GM19023 (cell line): ENCODE measurements around the gene SNCB.
"Not testable (repeated sequence)": the region's sequence is repeated elsewhere in the genome, so short reads cannot be mapped to it uniquely, and the experiment has no call there.

ENCODE experiments used
- ATAC-seq: cut with Tn5 transposase; IDR thresholded peaks from one replicate; pipeline ENCODE4 v1.9.1; 2021; ENCODE audit warnings: mild to moderate bottlenecking, moderate library complexity; ENCODE audit not compliant: unreplicated experiment

SNCB gene

DNA sequence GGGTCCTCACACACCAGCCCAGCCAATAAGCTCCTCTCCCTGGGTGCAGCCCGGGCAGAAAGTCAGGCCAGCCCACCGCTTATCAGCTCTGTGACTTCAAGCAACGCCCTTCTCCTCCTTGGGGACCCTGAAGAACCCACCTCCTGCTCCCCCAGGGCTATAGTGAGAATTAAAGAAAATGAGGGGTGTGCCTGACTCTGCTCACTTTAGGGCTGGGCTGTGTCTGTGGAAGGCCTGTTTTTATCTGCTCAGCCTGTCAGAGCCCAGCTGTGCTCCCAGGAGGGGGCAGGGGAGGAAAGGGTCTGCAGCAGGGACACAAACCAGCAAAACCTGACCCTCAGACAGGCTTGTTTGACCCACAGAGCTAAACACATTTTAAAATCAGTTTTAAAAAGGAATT is 24.3 kb downstream of the SNCB start:
- no peak for ATAC-seq

DNA sequence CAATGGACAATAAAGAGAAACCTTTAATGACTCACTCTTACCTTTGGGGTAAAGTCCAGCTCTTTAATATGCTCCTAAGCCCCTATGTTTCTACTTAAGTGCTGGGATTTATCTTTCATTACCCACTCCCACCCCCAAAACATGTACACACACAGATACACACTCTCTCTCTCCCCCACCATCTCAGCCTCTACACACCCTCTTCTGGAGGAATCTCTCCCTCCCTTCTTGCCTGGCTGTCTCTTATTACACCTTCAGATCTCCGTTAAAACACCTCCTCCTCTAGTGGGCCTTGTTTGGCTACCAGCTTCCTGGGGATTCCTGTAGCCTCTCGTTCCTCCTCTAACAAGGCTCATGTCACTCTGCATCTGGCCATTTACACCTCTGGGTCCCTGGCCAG is 27.2 kb downstream of the SNCB start:
- ATAC-seq: no peak

DNA sequence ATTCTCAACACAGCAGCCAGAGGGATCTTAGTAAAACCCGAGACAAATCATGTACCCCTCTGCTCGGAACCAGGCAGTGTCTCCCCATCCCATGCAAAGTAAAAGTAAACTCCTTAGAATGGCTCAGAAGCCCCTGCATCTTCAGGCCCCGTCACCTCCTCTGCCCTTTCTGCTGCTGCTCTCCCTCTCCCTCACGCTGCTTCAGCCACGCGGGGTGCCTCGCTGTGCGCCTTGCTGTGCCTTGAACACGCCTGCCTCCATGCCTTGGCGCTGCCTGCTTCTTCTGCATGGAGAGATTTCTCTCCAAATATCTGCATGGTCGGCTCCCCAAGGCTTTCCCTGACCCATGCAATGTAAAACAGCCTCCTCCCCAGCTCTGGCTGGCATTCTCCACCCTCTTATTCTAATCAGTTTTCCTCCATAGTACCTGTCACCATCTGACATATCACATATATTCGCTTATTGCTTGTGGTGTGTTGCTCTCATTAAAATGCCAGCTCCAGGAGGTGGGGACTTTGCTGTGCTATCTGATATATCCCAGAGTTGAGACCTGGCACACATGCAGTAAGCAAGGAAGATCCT is 28.3 kb downstream of the SNCB start:
- ATAC-seq: no peak

DNA sequence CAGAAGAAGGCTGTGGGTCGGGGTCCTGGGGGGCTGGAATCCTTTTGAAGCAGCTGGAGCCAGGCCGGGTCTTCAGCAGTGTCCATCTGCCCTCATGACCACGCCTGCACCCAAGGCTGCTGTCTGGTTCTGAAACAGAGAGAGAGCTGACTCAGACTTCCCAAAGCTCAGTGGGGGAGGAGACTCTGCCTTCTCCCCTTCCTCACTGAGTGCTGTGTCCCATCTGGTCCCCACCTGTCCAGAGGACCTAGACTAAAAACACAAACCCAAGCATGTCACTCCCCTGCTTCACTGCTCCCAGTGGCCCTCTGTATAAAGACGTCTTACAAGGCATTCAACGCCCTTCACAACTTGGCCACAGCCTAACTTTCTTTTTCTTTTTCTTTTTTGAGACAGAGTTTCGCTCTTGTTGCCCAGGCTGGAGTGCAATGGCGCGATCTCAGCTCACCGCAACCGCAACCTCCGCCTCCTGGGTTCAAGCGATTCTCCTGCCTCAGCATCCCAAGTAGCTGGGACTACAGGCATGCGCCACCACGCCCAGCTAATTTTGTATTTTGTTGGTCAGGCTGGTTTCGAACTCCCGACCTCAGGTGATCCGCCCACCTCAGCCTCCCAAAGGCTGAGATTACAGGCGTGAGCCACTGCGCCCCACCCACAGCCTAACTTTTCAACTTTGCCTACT is 30.4 kb downstream of the SNCB start:
- not testable (repeated sequence) for ATAC-seq

DNA sequence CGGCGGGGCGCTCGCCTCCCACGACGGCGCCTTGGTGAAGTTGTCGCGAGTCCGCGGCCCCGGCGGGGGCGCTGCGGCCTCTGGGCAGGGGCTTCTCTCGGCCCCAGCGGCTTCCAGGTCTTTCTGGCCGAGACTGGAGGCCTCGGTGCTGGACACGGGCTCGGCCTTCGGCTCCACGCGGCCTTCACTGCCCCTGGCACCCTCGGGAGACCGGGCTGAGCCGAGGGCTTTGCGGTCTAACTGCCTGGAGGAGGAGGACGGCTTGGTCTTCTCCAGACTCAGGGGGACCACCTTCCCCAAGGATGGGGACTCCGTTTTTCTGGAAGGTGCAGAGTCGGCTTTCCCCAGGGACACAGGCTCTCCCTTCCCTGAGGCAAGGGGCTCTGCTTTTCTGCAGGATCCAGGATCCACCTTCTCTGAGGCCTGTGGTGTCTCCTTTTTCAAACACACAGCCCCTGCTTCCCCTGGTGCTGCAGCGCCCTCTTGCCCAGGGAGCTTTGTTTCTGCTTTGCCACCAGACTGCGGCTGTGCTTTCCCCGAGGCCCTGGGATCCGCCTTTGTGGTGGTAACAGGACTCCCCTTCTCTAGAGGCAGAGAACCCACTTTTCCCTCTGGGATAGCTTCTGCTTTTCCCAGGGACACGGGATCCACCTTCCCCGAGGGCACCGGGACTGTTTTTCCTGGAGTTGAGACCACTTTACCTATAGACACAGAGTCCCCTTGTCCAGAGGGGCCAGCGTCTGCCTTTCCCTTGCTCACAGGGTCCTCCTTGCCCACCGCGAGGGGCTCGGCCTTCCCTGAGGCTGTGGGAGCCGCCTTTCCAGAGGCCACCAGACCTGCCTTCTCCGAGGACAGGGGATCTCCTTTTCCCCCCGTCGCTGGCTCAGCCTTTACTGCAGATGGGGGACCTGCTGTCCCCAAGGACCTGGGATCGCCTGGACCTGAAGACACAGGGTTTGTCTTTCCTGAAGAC is 32.6 kb downstream of the SNCB start:
- ATAC-seq: no peak

DNA sequence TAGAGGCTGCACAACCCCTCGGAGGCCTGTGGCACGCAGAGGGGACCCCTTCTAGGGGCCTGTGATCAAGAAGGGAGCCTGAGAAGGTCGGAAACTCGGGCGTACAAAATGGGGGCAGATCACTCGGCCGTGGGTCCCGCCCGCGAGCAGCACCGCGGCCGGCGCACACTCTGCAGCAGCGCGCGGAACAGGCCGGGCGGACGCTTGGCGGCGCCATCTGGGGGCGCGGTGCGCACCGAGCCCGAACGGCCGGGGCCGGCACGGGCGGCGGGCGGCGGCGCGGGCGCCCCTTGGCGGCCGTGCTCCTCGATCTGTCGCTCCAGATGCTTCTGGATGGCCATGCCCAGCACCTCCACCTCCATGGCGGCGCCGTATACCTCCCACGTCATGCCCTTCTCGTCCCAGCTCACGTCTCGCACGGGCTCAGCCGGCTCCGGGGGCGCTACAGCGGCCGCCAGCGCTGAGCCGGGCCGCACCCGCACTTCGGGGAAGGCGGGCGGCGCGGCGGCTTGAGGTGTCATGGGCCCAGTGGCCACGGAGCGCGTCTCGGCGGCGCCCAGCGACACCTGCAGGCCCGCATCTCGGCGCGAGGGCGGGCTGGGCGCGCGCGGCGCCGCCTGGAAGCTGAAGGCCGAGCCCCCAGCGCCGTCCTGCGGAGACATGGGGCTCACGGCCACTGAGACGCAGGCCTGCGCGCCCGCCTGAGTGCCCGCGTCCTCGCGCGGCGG is 33.5 kb downstream of the SNCB start:
- no peak for ATAC-seq

DNA sequence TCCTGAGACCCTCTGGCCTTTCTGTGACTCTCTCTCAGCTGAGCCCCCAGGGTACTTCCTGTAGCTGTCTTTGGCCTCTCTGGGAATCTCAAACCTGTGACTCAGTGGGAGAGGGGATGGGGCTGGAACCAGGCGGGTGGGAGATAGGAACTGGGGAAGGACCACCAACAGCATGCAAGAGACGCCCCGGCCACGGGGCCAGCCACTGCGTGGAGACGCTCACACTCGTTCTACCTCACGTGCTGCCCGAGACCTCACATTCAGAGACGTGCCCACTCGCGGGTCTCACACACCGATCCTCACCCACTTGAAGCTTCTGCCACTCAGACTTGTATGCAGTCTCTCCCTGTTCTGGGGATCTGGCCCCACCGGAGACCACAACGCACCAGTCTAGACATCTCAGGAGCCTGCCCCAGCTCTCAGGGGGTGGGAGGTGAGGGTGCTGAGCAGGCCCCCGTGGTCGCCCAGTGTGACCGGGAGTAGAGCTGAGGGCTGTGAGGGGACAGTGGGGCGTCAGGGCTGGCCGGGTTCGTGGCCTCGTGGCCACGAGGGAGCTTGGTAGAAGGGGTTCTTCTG is 34.2 kb downstream of the SNCB start:
- no peak for ATAC-seq

DNA sequence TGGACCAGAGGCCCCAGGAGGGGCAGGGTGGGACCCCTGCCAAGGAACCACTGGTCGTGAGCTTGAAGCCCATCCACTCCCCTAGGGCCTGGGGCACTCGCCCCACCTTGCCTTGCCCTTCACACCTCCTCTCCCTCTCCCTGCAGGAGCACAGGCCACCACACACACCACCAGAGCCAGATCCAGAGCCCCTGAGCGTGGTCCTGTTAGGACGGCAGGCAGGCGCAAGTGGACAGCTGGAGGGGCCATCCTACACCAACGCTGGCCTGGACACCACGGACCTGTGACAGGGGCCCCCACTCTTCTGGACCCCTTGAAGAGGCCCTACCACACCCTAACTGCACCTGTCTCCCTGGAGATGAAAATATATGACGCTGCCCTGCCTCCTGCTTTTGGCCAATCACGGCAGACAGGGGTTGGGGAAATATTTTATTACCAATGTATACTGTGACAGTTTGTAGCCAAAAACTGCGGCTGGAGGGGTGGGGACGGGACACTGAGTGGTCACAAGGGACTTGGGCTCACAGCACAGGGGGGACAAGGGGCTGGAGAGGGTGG is 34.9 kb downstream of the SNCB start:
- ATAC-seq: no peak

DNA sequence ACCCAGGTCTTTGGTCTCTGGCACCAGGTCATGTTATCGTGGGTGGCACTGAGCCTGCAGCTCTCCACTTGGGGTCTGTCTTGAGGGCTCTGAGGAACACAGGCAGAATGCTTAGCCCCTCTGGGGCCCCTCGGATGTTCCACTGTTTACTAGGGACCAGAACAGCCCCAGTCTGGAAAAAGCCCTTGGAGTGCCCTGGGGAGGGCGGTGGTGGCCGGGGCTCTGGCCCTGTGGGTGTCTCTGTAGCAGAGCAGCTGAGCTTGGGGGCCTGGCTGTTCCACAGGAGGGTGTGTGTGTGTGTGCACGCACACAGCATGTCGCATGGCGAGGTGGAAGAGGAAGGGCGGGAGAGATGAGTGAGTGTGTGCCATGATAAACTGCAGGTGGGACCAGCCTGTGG is 35.8 kb downstream of the SNCB start:
- ATAC-seq: no peak

DNA sequence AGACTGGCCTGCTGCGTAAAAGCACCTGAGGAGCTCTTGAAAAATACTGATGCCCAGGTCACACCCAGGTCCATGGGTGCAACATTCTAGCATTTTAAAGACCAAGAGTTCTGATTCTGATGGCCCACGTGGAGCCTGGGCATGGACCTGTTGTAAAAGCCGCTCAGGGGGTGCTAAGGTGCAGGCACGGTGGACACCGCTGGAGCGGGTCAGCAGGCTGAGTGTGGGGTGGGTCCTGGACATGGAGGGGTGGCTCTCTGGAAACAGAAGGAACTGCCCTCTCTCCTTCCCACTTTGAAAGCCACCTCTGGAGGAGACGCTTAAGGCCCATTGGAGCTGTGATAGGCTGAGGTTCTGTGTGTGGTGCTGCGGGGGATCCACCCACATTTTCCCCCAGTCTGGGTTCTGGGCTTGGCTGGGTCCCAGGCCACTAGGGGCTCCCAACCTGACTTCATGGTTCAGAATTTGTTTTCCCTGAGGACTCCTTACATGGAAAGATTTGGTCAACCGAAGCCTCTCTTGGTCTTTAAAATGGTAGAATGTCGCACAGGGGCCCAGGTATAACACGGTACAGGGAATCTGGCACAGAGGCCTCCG is 37.0 kb downstream of the SNCB start:
- ATAC-seq: no peak

DNA sequence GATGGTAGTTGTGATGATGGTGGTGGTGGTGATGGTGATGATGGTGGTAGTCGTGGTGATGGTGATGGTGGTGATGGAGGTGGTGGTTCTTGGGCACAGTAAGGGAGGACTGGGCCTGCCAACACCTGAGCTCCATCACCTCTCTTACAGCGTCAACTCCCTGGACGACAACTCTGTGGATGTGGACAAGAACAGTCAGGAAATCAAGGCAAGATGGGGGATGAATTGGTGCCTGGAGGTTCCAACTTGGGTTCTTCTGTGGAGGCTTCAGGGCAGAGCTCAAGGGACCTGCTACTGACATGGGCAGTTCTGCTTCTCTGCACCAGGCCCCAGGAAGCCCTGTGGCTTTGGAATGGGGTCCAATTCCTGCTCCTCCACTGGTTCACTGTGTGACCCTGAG is 37.8 kb downstream of the SNCB start:
- no peak for ATAC-seq

DNA sequence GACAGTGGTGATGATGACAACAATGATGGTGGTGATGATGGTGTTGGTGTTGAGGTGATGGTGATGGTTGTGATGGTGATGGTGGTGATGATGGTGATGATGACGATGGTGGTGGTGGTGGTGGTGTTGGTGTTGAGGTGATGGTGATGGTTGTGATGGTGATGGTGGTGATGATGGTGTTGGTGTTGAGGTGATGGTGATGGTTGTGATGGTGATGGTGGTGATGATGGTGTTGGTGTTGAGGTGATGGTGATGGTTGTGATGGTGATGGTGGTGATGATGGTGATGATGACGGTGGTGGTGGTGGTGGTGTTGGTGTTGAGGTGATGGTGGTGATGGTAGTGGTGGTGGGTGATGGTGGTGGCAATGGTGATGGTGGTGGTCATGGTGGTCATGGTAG is 38.7 kb downstream of the SNCB start:
- ATAC-seq: not testable (repeated sequence)

DNA sequence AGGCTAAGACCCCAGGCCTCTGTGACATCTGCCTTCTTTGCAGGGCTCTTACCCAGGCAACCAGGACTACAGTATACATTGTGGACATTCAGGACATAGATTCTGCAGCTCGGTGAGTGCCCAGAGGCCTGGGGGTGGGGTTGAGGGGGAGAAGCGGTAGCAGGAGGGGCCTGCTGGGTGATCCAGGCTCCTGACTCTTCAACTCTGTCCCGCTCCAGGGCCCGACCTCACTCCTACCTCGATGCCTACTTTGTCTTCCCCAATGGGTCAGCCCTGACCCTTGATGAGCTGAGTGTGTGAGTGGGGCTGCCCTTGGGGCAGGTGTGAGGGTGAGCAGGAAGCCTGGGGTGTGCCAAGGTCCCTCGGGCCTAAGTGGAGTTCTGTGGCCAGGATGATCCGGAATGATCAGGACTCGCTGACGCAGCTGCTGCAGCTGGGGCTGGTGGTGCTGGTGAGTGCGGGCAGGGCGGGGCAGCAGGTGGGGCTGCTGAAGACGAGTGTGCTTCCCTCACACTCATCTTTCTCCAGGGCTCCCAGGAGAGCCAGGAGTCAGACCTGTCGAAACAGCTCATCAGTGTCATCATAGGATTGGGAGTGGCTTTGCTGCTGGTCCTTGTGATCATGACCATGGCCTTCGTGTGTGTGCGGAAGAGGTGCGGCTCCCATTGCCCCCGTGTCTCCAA is 40.2 kb downstream of the SNCB start:
- no peak for ATAC-seq

DNA sequence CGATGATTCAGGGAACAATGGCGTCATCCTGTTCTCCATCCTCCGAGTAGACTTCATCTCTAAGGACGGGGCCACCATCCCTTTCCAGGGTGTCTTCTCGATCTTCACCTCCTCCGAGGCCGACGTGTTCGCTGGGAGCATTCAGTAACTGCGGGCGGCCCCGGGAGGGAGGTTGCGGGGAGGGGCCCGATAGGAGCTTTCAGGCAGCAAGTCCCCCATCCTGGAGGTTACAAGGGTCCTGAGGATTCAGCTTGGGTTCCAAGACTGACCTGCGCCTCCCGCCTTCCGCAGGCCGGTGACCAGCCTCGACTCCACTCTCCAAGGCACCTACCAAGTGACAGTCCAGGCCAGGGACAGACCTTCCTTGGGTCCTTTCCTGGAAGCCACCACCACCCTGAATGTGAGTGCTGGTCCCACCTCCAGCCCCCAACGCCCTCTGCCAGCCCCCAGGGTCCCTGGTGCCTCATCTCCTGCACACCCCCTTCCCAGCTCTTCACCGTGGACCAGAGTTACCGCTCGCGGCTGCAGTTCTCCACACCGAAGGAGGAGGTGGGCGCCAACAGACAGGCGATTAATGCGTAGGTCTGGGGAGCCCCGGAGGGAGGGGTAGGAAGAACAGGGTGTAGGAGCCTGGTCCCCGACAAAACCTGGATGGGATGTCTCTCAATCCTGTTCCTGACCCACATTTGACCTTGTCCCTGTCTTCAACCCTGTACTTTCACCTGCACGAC is 41.1 kb downstream of the SNCB start:
- ATAC-seq: no peak

DNA sequence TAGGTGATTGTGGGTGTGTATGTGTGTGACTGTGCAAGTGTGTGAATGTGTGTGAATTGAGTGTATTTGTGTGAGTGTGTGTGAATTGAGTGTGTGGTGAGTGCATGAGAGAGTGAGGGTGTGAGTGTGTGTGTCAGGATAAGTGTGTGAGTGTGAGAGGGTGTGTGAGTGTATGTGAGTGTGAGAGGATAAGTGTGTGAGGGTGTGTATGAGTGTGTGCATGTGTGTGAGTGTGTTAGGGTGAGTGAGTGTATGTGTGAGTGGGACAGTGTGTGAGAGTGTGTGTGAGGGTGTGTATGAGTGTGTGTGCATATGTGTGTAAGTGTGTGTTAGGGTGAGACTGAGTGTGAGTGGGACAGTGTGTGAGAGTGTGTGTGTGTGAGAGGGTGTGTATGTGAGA is 42.0 kb downstream of the SNCB start:
- ATAC-seq: no peak

DNA sequence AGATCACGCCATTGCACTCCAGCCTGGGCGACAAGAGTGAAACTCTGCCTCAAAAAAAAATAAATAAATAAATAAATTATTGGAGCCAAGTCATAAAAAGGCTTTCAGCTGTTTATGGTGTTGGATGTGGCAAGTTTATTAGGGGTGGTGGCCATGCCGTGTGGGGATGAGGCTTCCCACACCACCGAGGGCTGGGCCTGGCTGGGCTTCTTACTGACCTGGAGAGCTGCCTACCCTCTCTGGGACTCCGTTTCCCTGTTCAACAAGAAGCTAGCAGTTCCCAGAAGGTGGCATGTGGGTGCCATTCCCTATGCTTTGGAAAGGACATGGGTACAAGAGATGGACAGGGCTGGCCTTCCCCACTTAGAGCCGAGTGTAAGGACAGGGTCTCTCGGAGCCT is 42.9 kb downstream of the SNCB start:
- no peak for ATAC-seq

DNA sequence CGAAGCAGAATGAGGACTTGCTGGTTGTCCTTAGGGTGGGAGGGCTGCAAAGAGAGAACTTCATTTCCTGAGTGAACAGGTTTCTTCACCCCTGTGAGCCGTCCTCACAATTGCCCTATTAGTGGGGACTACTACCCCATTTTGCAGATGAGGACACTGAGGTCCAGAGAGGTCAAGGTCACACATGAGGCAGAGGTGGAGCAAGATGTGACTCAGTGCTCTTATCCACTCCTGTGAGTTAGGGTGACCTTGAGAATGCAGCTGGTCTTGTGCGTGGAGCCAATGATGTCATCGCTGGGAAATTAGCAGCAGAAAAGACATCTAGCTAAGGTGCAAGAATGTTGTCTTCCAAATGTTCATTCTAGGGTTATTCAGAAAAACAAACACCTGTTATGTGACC is 47.3 kb downstream of the SNCB start:
- ATAC-seq: no peak

DNA sequence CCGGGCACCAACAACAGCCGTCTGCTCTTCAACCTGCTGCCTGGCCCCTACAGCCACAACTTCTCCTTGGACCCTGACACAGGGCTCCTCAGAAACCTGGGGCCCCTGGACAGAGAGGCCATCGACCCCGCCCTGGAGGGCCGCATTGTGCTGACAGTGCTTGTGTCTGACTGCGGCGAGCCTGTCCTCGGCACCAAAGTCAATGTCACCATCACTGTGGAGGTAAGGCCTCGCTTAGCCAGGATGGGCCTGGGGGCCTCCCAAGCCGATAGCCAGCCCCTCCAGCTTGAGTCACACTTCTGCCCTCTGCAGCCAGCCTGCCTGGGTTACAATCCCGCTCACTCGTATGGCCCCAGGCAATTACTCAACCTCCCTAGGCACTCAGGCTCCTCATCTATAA is 49.0 kb downstream of the SNCB start:
- no peak for ATAC-seq

DNA sequence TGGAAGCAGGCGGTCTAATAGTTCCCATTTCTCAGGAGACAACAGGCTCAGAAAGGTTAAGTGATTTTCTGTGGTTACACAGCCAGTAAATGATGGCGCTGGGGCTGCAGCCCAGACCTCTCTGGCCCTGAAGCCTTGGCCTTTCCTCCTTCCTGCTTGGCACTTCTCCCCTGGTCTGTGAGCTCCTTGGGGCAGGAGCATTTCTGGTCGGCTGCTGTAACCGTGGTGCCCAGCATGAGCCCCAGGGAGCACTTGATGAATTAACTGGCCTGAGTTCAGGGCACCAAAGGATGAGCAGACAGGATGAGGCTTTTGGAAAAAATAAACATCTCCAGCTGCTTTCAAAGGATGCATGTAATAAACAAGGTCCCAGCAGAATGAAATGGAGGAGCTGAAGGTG is 51.0 kb downstream of the SNCB start:
- ATAC-seq: no peak
